ENCODE results near the gene IKZF3. TPM values are rescaled to one million over a fixed set of nuclear protein-coding genes. Genes with fewer than 3 reads are reported as not detected.

The IKZF3 gene
- total and polyA plus RNA-seq, 10 of the 15 experiments (the other 5 are each of a cell fraction or from before 2014, with no cell fraction given), result 5.5 to 98.2 (median 47.6) TPM

DNA sequence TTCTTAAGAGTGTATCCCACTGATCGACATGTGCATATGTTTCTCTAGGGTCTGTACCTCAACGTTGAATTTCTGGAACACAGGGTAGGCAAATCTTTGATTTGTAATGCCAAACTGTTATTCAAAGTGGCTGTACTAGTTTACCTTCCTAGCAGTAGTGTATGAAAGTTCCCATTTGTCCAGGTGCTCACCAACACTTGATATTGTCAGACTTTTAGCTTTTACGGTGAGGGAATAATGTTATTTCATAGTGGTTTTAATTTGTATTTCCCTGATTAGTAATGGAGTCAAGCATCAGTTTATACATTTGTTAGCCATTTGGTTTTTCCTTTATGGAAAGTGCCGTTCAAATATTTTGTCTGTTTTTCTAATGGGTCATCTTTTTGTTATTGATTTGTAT is 34.0 kb upstream of the IKZF3 start:
- Histone ChIP-seq H3K9ac (ENCODE audit: control insufficient read depth, insufficient read depth, low read length) (no peak overlapping the region), H3K9me3 (replicated peaks; ENCODE audit: control insufficient read depth, insufficient read depth, low read length) (no peaks in the 10 kb centered on the region), H4K20me1 (ENCODE audit: control insufficient read depth, insufficient read depth) (no peaks in the 10 kb centered on the region), H3K4me3 (no peak overlapping the region), H3K27ac (ENCODE audit: control insufficient read depth, insufficient read depth) (no peak overlapping the region), H3K79me2 (ENCODE audit: control insufficient read depth, insufficient read depth, low read length) (no peaks in the 10 kb centered on the region), H3K4me1 (ENCODE audit: control insufficient read depth, insufficient read depth, low read length) (no peaks in the 10 kb centered on the region), H2AFZ (ENCODE audit: control insufficient read depth, low read depth, low read length) (no peak overlapping the region), H3K4me2 (ENCODE audit: control insufficient read depth, insufficient read depth) (no peak overlapping the region), H3K27me3 (replicated peaks in 1 of 2; ENCODE audit: control insufficient read depth in 2 of 2, insufficient read depth in 2 of 2, low read length in 1 of 2) (no peaks in the 10 kb centered on the region), H3K36me3 (ENCODE audit: control insufficient read depth in 2 of 2, insufficient read depth in 2 of 2, low read length in 1 of 2) (no peaks in the 10 kb centered on the region)
- CTCF ChIA-PET, result interaction anchor here (0.5 to 1.4 kb wide), 2 partner anchors 18 to 22 kb away, joined by 3 read pairs; no protein-coding TSS in a partner anchor
- ATAC-seq (no peak), DNase-seq (ENCODE audit: low read depth, low spot score) (no peak), FAIRE-seq (peak; percentile 41)
- RAD21 ChIA-PET (ENCODE audit: unreplicated experiment), result no interaction called here
- in situ Hi-C loops (cut with MboI) (no loop called here), intact Hi-C loops (cut with micrococcal nuclease; ENCODE audit: unreplicated experiment) (no loop called here)
- SMC1A ChIA-PET (ENCODE audit: uncharacterized antibody, unreplicated experiment), result interaction anchor here (0.7 kb wide), 1 partner anchor 105 kb away, joined by 3 read pairs; no protein-coding TSS in a partner anchor
- no TSS peak for BruUV-seq (replicated peaks)
- WGBS (ENCODE audit: insufficient coverage, insufficient replicate concordance, low lambda C conversion rate, missing lambda C conversion rate), result 94% methylated on average over 4 of the region's 4 CpGs
- POLR2A ChIA-PET, result no interaction called here
- TF ChIP-seq KLF5 (IDR thresholded peaks at IDR 0.05; ENCODE audit: partially characterized antibody), result no peak
- TF ChIP-seq REST (IDR thresholded peaks at IDR 0.05; ENCODE audit: low read depth, low read length), result no peak
- no peak for TF ChIP-seq ZSCAN29 (IDR thresholded peaks at IDR 0.05)
- TF ChIP-seq, protein P1, sequence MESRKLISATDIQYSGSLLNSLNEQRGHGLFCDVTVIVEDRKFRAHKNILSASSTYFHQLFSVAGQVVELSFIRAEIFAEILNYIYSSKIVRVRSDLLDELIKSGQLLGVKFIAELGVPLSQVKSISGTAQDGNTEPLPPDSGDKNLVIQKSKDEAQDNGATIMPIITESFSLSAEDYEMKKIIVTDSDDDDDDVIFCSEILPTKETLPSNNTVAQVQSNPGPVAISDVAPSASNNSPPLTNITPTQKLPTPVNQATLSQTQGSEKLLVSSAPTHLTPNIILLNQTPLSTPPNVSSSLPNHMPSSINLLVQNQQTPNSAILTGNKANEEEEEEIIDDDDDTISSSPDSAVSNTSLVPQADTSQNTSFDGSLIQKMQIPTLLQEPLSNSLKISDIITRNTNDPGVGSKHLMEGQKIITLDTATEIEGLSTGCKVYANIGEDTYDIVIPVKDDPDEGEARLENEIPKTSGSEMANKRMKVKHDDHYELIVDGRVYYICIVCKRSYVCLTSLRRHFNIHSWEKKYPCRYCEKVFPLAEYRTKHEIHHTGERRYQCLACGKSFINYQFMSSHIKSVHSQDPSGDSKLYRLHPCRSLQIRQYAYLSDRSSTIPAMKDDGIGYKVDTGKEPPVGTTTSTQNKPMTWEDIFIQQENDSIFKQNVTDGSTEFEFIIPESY (IDR thresholded peaks at IDR 0.05), result no peak
- TF ChIP-seq NFYA (IDR thresholded peaks at IDR 0.05; ENCODE audit: borderline replicate concordance, low read depth, low read length), result no peak
- no peak for TF ChIP-seq EED (IDR thresholded peaks at IDR 0.05; ENCODE audit: low read depth)
- no peak for TF ChIP-seq PML (IDR thresholded peaks at IDR 0.05; ENCODE audit: low read length)
- TF ChIP-seq, protein P2, sequence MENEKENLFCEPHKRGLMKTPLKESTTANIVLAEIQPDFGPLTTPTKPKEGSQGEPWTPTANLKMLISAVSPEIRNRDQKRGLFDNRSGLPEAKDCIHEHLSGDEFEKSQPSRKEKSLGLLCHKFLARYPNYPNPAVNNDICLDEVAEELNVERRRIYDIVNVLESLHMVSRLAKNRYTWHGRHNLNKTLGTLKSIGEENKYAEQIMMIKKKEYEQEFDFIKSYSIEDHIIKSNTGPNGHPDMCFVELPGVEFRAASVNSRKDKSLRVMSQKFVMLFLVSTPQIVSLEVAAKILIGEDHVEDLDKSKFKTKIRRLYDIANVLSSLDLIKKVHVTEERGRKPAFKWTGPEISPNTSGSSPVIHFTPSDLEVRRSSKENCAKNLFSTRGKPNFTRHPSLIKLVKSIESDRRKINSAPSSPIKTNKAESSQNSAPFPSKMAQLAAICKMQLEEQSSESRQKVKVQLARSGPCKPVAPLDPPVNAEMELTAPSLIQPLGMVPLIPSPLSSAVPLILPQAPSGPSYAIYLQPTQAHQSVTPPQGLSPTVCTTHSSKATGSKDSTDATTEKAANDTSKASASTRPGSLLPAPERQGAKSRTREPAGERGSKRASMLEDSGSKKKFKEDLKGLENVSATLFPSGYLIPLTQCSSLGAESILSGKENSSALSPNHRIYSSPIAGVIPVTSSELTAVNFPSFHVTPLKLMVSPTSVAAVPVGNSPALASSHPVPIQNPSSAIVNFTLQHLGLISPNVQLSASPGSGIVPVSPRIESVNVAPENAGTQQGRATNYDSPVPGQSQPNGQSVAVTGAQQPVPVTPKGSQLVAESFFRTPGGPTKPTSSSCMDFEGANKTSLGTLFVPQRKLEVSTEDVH (IDR thresholded peaks at IDR 0.05; ENCODE audit: low read depth, partially characterized antibody), result no peak
- no peak for TF ChIP-seq IKZF1 (conservative IDR thresholded peaks at IDR 0.05)
- no peak for TF ChIP-seq MYB (IDR thresholded peaks at IDR 0.05; ENCODE audit: borderline replicate concordance, low read depth, low read length)
- TF ChIP-seq, protein P3, sequence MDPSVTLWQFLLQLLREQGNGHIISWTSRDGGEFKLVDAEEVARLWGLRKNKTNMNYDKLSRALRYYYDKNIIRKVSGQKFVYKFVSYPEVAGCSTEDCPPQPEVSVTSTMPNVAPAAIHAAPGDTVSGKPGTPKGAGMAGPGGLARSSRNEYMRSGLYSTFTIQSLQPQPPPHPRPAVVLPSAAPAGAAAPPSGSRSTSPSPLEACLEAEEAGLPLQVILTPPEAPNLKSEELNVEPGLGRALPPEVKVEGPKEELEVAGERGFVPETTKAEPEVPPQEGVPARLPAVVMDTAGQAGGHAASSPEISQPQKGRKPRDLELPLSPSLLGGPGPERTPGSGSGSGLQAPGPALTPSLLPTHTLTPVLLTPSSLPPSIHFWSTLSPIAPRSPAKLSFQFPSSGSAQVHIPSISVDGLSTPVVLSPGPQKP (IDR thresholded peaks at IDR 0.05; ENCODE audit: low read depth, low read length), result no peak
- TF ChIP-seq FOXK2 (IDR thresholded peaks at IDR 0.05), result no peak
- no peak for TF ChIP-seq FOS (IDR thresholded peaks at IDR 0.05; ENCODE audit: borderline replicate concordance, extremely low read depth, insufficient read length)
- no peak for TF ChIP-seq SMAD5 (IDR thresholded peaks at IDR 0.05; ENCODE audit: low read depth)
- no peak for TF ChIP-seq ESRRA (IDR thresholded peaks at IDR 0.05; ENCODE audit: low read length)
